ENCODE measurements around the gene DCAF4.

DNA sequence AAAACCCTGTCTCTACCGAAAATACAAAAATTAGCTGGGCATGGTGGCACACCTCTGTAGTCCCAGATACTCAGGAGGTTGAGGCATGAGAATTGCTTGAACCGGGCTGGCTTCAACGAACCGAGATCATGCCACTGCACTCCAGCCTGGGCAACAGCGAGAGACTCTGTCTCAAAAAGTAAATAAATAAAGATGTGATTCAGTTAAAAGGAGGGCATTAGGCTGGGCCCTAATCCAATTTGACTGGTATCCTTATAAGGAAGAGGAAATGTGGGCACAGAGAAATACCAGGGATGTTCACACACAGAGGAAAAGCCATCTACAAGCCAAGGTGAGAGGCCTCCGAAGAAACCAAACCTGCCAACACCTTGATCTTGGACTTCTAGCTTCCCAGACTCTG is 10.1 kb upstream of the DCAF4 start:
- TF ChIP-seq, protein P1, sequence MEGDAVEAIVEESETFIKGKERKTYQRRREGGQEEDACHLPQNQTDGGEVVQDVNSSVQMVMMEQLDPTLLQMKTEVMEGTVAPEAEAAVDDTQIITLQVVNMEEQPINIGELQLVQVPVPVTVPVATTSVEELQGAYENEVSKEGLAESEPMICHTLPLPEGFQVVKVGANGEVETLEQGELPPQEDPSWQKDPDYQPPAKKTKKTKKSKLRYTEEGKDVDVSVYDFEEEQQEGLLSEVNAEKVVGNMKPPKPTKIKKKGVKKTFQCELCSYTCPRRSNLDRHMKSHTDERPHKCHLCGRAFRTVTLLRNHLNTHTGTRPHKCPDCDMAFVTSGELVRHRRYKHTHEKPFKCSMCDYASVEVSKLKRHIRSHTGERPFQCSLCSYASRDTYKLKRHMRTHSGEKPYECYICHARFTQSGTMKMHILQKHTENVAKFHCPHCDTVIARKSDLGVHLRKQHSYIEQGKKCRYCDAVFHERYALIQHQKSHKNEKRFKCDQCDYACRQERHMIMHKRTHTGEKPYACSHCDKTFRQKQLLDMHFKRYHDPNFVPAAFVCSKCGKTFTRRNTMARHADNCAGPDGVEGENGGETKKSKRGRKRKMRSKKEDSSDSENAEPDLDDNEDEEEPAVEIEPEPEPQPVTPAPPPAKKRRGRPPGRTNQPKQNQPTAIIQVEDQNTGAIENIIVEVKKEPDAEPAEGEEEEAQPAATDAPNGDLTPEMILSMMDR (conservative IDR thresholded peaks at IDR 0.05; ENCODE audit: low read length) = no peak
- TF ChIP-seq EZH2phosphoT487 (IDR thresholded peaks at IDR 0.05; ENCODE audit: borderline replicate concordance) = no peak
